ENCODE measurements around the gene GALNT12.

DNA sequence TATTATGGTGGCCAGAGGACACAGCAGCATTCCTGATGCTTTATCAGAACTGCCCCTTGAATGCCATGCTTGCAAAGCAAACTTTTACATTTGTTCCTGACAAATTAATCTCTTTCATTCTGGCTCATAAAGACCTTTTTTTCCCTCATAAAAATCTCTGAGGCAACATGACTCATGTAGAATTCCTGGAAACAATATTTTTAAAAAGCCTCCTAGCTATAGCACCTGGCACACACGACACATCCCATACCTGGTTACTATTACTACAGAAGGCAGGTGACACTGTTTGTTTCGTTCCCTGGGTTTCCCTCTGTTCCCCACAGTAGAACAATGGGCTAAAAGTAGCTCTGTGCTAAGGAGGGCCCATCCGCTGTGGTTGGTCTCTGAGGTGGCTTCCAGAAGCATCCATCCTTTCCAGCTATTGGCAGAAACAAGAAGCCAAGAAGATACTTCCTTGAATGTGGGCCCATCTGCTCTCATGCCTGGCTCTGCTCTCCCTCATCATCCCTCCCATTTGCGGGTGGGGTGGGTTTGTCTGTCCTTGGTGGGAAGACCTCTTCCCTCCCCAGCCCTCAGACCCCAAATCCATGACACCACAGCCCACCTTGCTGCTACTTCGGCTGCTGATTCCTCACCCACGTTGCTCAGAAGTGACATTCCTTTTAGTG lies 59.1 kb downstream of the GALNT12 start:
- TF ChIP-seq, protein P1, sequence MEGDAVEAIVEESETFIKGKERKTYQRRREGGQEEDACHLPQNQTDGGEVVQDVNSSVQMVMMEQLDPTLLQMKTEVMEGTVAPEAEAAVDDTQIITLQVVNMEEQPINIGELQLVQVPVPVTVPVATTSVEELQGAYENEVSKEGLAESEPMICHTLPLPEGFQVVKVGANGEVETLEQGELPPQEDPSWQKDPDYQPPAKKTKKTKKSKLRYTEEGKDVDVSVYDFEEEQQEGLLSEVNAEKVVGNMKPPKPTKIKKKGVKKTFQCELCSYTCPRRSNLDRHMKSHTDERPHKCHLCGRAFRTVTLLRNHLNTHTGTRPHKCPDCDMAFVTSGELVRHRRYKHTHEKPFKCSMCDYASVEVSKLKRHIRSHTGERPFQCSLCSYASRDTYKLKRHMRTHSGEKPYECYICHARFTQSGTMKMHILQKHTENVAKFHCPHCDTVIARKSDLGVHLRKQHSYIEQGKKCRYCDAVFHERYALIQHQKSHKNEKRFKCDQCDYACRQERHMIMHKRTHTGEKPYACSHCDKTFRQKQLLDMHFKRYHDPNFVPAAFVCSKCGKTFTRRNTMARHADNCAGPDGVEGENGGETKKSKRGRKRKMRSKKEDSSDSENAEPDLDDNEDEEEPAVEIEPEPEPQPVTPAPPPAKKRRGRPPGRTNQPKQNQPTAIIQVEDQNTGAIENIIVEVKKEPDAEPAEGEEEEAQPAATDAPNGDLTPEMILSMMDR (IDR thresholded peaks at IDR 0.05; ENCODE audit: poor library complexity): no peak
- TF ChIP-seq EZH2phosphoT487 (IDR thresholded peaks at IDR 0.05; ENCODE audit: low read depth, severe bottlenecking, unreplicated experiment): no peak

Data from hepatocyte (in vitro differentiated cells).